H9 (cell line): ENCODE measurements around the gene MAD1L1. TPM values are rescaled to one million over a fixed set of nuclear protein-coding genes. Genes with fewer than 3 reads are reported as not detected.

ENCODE experiments used
- DNase-seq: peaks from one replicate; pipeline ENCODE4 v3.0.0-alpha.2; 2017
- H2AFZ ChIP-seq: one replicate; pipeline ENCODE4 v1.6.1; 2013; ENCODE audit warnings: mild to moderate bottlenecking, low read length, control low read depth, moderate library complexity
- H2AK5ac ChIP-seq: 2 replicates; pipeline ENCODE4 v1.6.1; 2013; ENCODE audit warnings: low read length, control low read depth, mixed read lengths; ENCODE audit not compliant: insufficient read length
- H2BK120ac ChIP-seq: one replicate; pipeline ENCODE4 v1.6.1; 2013; ENCODE audit warnings: low read depth, mild to moderate bottlenecking, low read length, control low read depth, inconsistent platforms; ENCODE audit not compliant: poor library complexity, severe bottlenecking
- H2BK12ac ChIP-seq: 2 replicates; pipeline ENCODE4 v1.6.1; 2013; ENCODE audit warnings: low read length, control low read depth, mixed read lengths, low read depth; ENCODE audit not compliant: insufficient read length
- H2BK15ac ChIP-seq: 2 replicates; pipeline ENCODE4 v1.6.1; 2013; ENCODE audit warnings: low read depth, low read length, control low read depth
- H2BK20ac ChIP-seq: one replicate; pipeline ENCODE4 v1.6.1; 2013; ENCODE audit warnings: low read depth, mild to moderate bottlenecking, low read length, control low read depth, inconsistent platforms; ENCODE audit not compliant: poor library complexity, severe bottlenecking
- H2BK5ac ChIP-seq: 2 replicates; pipeline ENCODE4 v1.6.1; 2013; ENCODE audit warnings: low read length, control low read depth, mixed read lengths; ENCODE audit not compliant: insufficient read length
- H3K14ac ChIP-seq: 2 replicates; pipeline ENCODE4 v1.6.1; 2013; ENCODE audit warnings: low read length, control low read depth; ENCODE audit not compliant: insufficient read depth
- H3K18ac ChIP-seq: 2 replicates; pipeline ENCODE4 v1.6.1; 2013; ENCODE audit warnings: low read depth, mild to moderate bottlenecking, mixed read lengths, low read length, control low read depth; ENCODE audit not compliant: insufficient read length
- H3K23ac ChIP-seq: 2 replicates; pipeline ENCODE4 v1.6.1; 2013; ENCODE audit warnings: low read length, control low read depth, mixed read lengths, low read depth; ENCODE audit not compliant: insufficient read length
- H3K23me2 ChIP-seq: 2 replicates; pipeline ENCODE4 v1.6.1; 2013; ENCODE audit warnings: low read depth, mild to moderate bottlenecking, mixed read lengths, low read length, control low read depth; ENCODE audit not compliant: insufficient read length, poor library complexity, severe bottlenecking
- H3K27ac ChIP-seq: 2 replicates; pipeline ENCODE4 v1.5.1; 2013; ENCODE audit warnings: low read length, control low read depth, mixed read lengths, low read depth; ENCODE audit not compliant: insufficient read length
- H3K27me3 ChIP-seq: 2 replicates; pipeline ENCODE4 v1.6.1; 2013; ENCODE audit warnings: low read length, control low read depth, inconsistent platforms; ENCODE audit not compliant: insufficient read depth
- H3K4ac ChIP-seq: 2 replicates; pipeline ENCODE4 v1.6.1; 2013; ENCODE audit warnings: low read depth, mild to moderate bottlenecking, control low read depth, inconsistent platforms, low read length, moderate library complexity
- H3K4me1 ChIP-seq: 2 replicates; pipeline ENCODE4 v1.6.1; 2013; ENCODE audit warnings: low read length, control low read depth, inconsistent platforms; ENCODE audit not compliant: insufficient read depth
- H3K4me2 ChIP-seq: 2 replicates; pipeline ENCODE4 v1.6.1; 2013; ENCODE audit warnings: low read length, control low read depth, mixed read lengths; ENCODE audit not compliant: insufficient read length, insufficient read depth
- H3K56ac ChIP-seq: 2 replicates; pipeline ENCODE4 v1.6.1; 2013; ENCODE audit warnings: low read depth, mild to moderate bottlenecking, mixed read lengths, low read length, control low read depth; ENCODE audit not compliant: insufficient read length
- H3K79me1 ChIP-seq: 2 replicates; pipeline ENCODE4 v1.6.1; 2013; ENCODE audit warnings: low read depth, mild to moderate bottlenecking, moderate library complexity, low read length, control low read depth, inconsistent platforms; ENCODE audit not compliant: insufficient read depth, poor library complexity, severe bottlenecking
- H3K79me2 ChIP-seq: 2 replicates; pipeline ENCODE4 v1.6.1; 2013; ENCODE audit warnings: low read length, control low read depth, inconsistent platforms; ENCODE audit not compliant: insufficient read depth
- H3K9ac ChIP-seq: 2 replicates; pipeline ENCODE4 v1.6.1; 2013; ENCODE audit warnings: low read length, control low read depth, mixed read lengths; ENCODE audit not compliant: insufficient read length; ENCODE audit errors: extremely low read depth
- H3K9me3 ChIP-seq: one replicate; pipeline ENCODE4 v1.6.1; 2013; ENCODE audit warnings: low read depth, low read length, inconsistent platforms; ENCODE audit not compliant: control insufficient read depth
- H3T11ph ChIP-seq: one replicate; pipeline ENCODE4 v1.6.1; 2013; ENCODE audit warnings: mild to moderate bottlenecking, low read length, control low read depth, inconsistent platforms
- H4K20me1 ChIP-seq: one replicate; pipeline ENCODE4 v1.6.1; 2013; ENCODE audit not compliant: control insufficient read depth, insufficient read length, insufficient read depth
- H4K5ac ChIP-seq: 2 replicates; pipeline ENCODE4 v1.6.1; 2013; ENCODE audit warnings: low read depth, mild to moderate bottlenecking, mixed read lengths, low read length, control low read depth; ENCODE audit not compliant: insufficient read length
- H4K8ac ChIP-seq: replicated peaks from 2 replicates; pipeline ENCODE4 v1.6.1; 2013; ENCODE audit warnings: low read length, control low read depth, mixed read lengths, low read depth; ENCODE audit not compliant: insufficient read length
- H4K91ac ChIP-seq: 2 replicates; pipeline ENCODE4 v1.6.1; 2013; ENCODE audit warnings: low read depth, mild to moderate bottlenecking, moderate library complexity, mixed read lengths, low read length, control low read depth; ENCODE audit not compliant: insufficient read length
- H3K27ac Mint-ChIP-seq, 3 experiments: 2 replicates in 2 of 3; 3 replicates in 1 of 3; pipeline ENCODE4 v1.8.0; 2020 to 2021; ENCODE audit warnings: mixed read lengths in 3 of 3, mild to moderate bottlenecking in 1 of 3, moderate library complexity in 1 of 3
- H3K27me3 Mint-ChIP-seq: 2 replicates; pipeline ENCODE4 v1.8.0; 2021; ENCODE audit warnings: low read depth, mild to moderate bottlenecking, moderate library complexity, mixed read lengths
- H3K36me3 Mint-ChIP-seq, 3 experiments: 2 replicates in 2 of 3; 3 replicates in 1 of 3; pipeline ENCODE4 v1.8.0; 2020 to 2021; ENCODE audit warnings: low read depth in 3 of 3, mixed read lengths in 3 of 3; ENCODE audit not compliant: insufficient read depth in 1 of 3
- H3K4me1 Mint-ChIP-seq, 2 experiments: 2 replicates each; pipeline ENCODE4 v1.8.0; 2020; ENCODE audit warnings: mixed read lengths in 2 of 2
- H3K4me3 Mint-ChIP-seq, 2 experiments: 2 replicates in 1 of 2; 3 replicates in 1 of 2; pipeline ENCODE4 v1.8.0; 2020 to 2021; ENCODE audit warnings: mild to moderate bottlenecking in 2 of 2, mixed read lengths in 2 of 2, moderate library complexity in 1 of 2
- H3K9me3 Mint-ChIP-seq, 2 experiments: 2 replicates in 1 of 2; 3 replicates in 1 of 2; pipeline ENCODE4 v1.8.0; 2020; ENCODE audit warnings: mild to moderate bottlenecking in 2 of 2, mixed read lengths in 2 of 2, moderate library complexity in 1 of 2
- CTCF ChIP-seq: fragments of 200-600 bp; sonication (generic); conservative IDR thresholded peaks from 3 replicates; pipeline ENCODE4 v1.8.0; 2021; ENCODE audit warnings: antibody characterized with exemption, mild to moderate bottlenecking
- WGBS: extraction: QIAGEN DNeasy Blood & Tissue Kit; methylation state at CpG from one replicate; pipeline ENCODE4 v1.1.7; 2013; ENCODE audit warnings: missing lambda C conversion rate, low lambda C conversion rate, mixed read lengths; ENCODE audit not compliant: insufficient read length; ENCODE audit errors: extremely low coverage; 5-methylcytosine and 5-hydroxymethylcytosine counted together
- total RNA-seq: library from RNA; stranded (reverse); gene quantifications from 2 replicates; pipeline ENCODE4 v1.2.1, GENCODE V29; 2021

Gene MAD1L1
- total RNA-seq, 1 experiment from 2014 or later: 39.0 TPM

- Mint-ChIP-seq H3K9me3 (peaks cover 12 to 16% of the 10 kb centered on the region in 2 experiments), H3K36me3 (peaks cover 11 to 18% (median 15%) of the 10 kb centered on the region in 3 experiments), H3K27me3 (no peaks in the 10 kb centered on the region), H3K27ac (peak overlapping the region in 2 of 3 experiments; percentile 24 to 62; a peak in 1 of 7 replicates), H3K4me1 (peaks cover 24 to 26% of the 10 kb centered on the region in 2 experiments), H3K4me3 (no peak overlapping the region)
- Histone ChIP-seq H2BK20ac (no peak overlapping the region), H2AK5ac (no peak overlapping the region), H3K79me1 (no peaks in the 10 kb centered on the region), H3K9ac (no peak overlapping the region), H3K9me3 (peaks cover 8% of the 10 kb centered on the region), H2BK12ac (no peak overlapping the region), H3K18ac (no peak overlapping the region), H3K14ac (no peak overlapping the region; the same call in 1 of the 2 replicates), H4K8ac (no peak overlapping the region), H2BK15ac (no peak overlapping the region), H4K91ac (no peak overlapping the region), H4K20me1 (no peaks in the 10 kb centered on the region), H3T11ph (no peak overlapping the region), H3K23me2 (no peaks in the 10 kb centered on the region), H3K79me2 (no peaks in the 10 kb centered on the region), H3K56ac (no peak overlapping the region), H3K4me2 (no peak overlapping the region), H3K4ac (no peak overlapping the region), H2BK5ac (no peak overlapping the region), H2AFZ (no peak overlapping the region), H4K5ac (no peak overlapping the region), H3K27me3 (no peaks in the 10 kb centered on the region), H3K4me1 (peaks cover 2% of the 10 kb centered on the region; the same call in 1 of the 2 replicates), H3K27ac (no peak overlapping the region), H2BK120ac (no peak overlapping the region), H3K23ac (no peak overlapping the region)
- TF ChIP-seq CTCF: no peak
- no peak for DNase-seq
- no CpG with 5 or more reads among the region's 39 CpGs for WGBS
These were observed 293.8 kb downstream of the MAD1L1 start for GRCh38 chr7:1938788-1939433.
